Cardiac septum (tissue), 1 donor: ENCODE results near the gene HMG20B. TPM values are rescaled to one million over a fixed set of nuclear protein-coding genes. Genes with fewer than 3 reads are reported as not detected.

ENCODE experiments used
- DNase-seq: peaks from one replicate; pipeline ENCODE4 v3.0.0-alpha.2; 2020; ENCODE audit warnings: low spot score
- intact Hi-C: fragments of 100-400 bp; cut with DNase I; formaldehyde crosslinking; loops from one replicate; pipeline ENCODE4 v1.14.0; 2022
- total RNA-seq: library from RNA; stranded (reverse); fragmentation: NEBNext Ultra II Directional; extraction: Animal tissue kit (Norgen Biotek cat#: 25700); gene quantifications from one replicate; pipeline ENCODE4 v1.2.1, GENCODE V29; 2021
- donor health status: DM: no; HTN: no; CAD: no.

The HMG20B gene
- total RNA-seq, 1 donor from 2014 or later: 32.6 TPM

- no peak for DNase-seq
- intact Hi-C loops: no loop called here
Observed at GRCh38 chr19:3603121-3603811, 30.5 kb downstream of the HMG20B start.

GRCh38 chr19:3604227-3604986 lies 31.7 kb downstream of the HMG20B start:
- DNase-seq: no peak
- intact Hi-C loops: no loop called here

GRCh38 chr19:3604987-3605343 lies 32.2 kb downstream of the HMG20B start:
- intact Hi-C loops: no loop called here
- no peak for DNase-seq

- no peak for DNase-seq
- intact Hi-C loops: no loop called here
Observed at GRCh38 chr19:3605361-3605760, 32.6 kb downstream of the HMG20B start.

- intact Hi-C loops: no loop called here
- DNase-seq: no peak
Observed at GRCh38 chr19:3605770-3606169, 33.0 kb downstream of the HMG20B start.

- intact Hi-C loops: no loop called here
- DNase-seq: no peak
Observed at GRCh38 chr19:3606174-3606689, 33.5 kb downstream of the HMG20B start.

GRCh38 chr19:3606690-3607289 lies 34.0 kb downstream of the HMG20B start, which contains the start of gene TBXA2R:
TBXA2R (minus strand) TSS chr19:3606875; CDS start chr19:3600634, 6,241 bp downstream.
- DNase-seq: peak; percentile 88
- intact Hi-C loops: no loop called here

GRCh38 chr19:3607303-3608078 lies 34.7 kb downstream of the HMG20B start:
- DNase-seq: no peak
- intact Hi-C loops: no loop called here

- intact Hi-C loops: no loop called here
- no peak for DNase-seq
Observed at GRCh38 chr19:3608079-3608641, 35.4 kb downstream of the HMG20B start.

- no peak for DNase-seq
- intact Hi-C loops: no loop called here
Observed at GRCh38 chr19:3608750-3609322, 36.1 kb downstream of the HMG20B start.

- intact Hi-C loops: no loop called here
- DNase-seq: no peak
Observed at GRCh38 chr19:3609779-3610719, 37.3 kb downstream of the HMG20B start.

GRCh38 chr19:3610745-3611717 lies 38.3 kb downstream of the HMG20B start:
- intact Hi-C loops: no loop called here
- no peak for DNase-seq

- DNase-seq: no peak
- intact Hi-C loops: no loop called here
Observed at GRCh38 chr19:3611841-3612240, 39.1 kb downstream of the HMG20B start.

GRCh38 chr19:3612330-3612729 lies 39.6 kb downstream of the HMG20B start:
- no peak for DNase-seq
- intact Hi-C loops: no loop called here

- intact Hi-C loops: no loop called here
- no peak for DNase-seq
Observed at GRCh38 chr19:3612901-3613741, 40.4 kb downstream of the HMG20B start.
